A549 treated with ZK216348 at 1 μM for 4 hours (cell line): ENCODE measurements around the gene KLHL25. TPM values are rescaled to one million over a fixed set of nuclear protein-coding genes. Genes with fewer than 3 reads are reported as not detected.

Experiments used
- total RNA-seq: library from RNA; stranded (reverse); fragments of 200-300 nt; extraction: Qiagen RNA extraction; gene quantifications from 5 replicates; pipeline ENCODE4 v1.2.3, GENCODE V29; 2022; ENCODE audit warnings: low read depth

Gene KLHL25
- total RNA-seq, result 3.6 to 8.2 TPM (median 7.2 TPM) in 5 replicates

GRCh38 chr15:85794598-85795336 lies at the start of gene KLHL25:
TSS of gene KLHL25 (minus strand) at chr15:85794925. CDS start at chr15:85769810, 25,115 bp downstream.

